DOHH2 (cell line): ENCODE measurements around the gene GRB14.

Experiments
- EZH2phosphoT487 ChIP-seq: fragments of 200-600 bp; sonication (generic); IDR thresholded peaks from 2 replicates; pipeline ENCODE4 v1.6.1; 2017; ENCODE audit warnings: borderline replicate concordance, mild to moderate bottlenecking, antibody characterized with exemption, low read length, moderate library complexity, mixed read lengths
- TF ChIP-seq, protein P1 (sequence below): fragments of 200-600 bp; sonication (generic); IDR thresholded peaks from one replicate; pipeline ENCODE4 v1.5.1; 2014; ENCODE audit warnings: antibody characterized with exemption, mild to moderate bottlenecking, low read depth, low read length; ENCODE audit not compliant: poor library complexity, severe bottlenecking

DNA sequence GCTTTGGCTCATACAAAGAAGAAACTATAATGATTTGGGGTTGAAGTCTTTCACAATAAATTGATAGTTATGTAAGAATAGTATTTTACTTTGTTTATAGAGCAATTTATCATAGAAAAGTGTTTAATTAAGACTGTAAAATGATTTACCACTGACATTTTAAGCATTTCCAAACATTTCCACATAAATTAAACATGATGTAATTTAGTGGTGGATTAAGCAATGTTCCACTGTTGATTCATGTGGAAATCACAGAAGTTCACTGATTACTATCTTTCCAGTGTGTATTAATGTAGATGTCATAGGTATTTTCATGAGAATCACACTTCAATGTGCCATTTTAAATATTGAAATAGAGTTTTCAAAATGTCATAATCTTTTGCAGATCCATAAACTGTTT lies 40.1 kb upstream of the GRB14 start:
- TF ChIP-seq, protein P1, sequence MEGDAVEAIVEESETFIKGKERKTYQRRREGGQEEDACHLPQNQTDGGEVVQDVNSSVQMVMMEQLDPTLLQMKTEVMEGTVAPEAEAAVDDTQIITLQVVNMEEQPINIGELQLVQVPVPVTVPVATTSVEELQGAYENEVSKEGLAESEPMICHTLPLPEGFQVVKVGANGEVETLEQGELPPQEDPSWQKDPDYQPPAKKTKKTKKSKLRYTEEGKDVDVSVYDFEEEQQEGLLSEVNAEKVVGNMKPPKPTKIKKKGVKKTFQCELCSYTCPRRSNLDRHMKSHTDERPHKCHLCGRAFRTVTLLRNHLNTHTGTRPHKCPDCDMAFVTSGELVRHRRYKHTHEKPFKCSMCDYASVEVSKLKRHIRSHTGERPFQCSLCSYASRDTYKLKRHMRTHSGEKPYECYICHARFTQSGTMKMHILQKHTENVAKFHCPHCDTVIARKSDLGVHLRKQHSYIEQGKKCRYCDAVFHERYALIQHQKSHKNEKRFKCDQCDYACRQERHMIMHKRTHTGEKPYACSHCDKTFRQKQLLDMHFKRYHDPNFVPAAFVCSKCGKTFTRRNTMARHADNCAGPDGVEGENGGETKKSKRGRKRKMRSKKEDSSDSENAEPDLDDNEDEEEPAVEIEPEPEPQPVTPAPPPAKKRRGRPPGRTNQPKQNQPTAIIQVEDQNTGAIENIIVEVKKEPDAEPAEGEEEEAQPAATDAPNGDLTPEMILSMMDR, result no peak
- no peak for TF ChIP-seq EZH2phosphoT487
